Testis (tissue), 3 donors: ENCODE data around the gene RGS7. TPM values are rescaled to one million over a fixed set of nuclear protein-coding genes. Genes with fewer than 3 reads are reported as not detected.
"Not testable (repeated sequence)": the region's sequence is repeated elsewhere in the genome, so short reads cannot be mapped to it uniquely, and the experiment has no call there.

ENCODE experiments used
- DNase-seq: peaks from one replicate; pipeline ENCODE4 v3.0.0-alpha.2; 2019
- H3K27ac ChIP-seq, 2 donors: fragments of 200-600 bp; sonication (generic); one replicate each; pipeline ENCODE4 v1.5.1; 2019
- H3K27me3 ChIP-seq: fragments of 200-600 bp; sonication (generic); one replicate; pipeline ENCODE4 v1.5.1; 2019
- H3K36me3 ChIP-seq: fragments of 200-600 bp; sonication (generic); one replicate; pipeline ENCODE4 v1.5.1; 2017; ENCODE audit warnings: low read depth; ENCODE audit errors: missing control alignments
- H3K4me1 ChIP-seq: fragments of 200-600 bp; sonication (generic); one replicate; pipeline ENCODE4 v1.5.1; 2019
- H3K4me3 ChIP-seq, 2 donors: fragments of 200-600 bp; sonication (generic); one replicate each; pipeline ENCODE4 v1.5.1; 2017 to 2019
- H3K9me3 ChIP-seq: fragments of 200-600 bp; sonication (generic); one replicate; pipeline ENCODE4 v1.5.1; 2017
- POLR2A ChIP-seq: fragments of 450-650 bp; IDR thresholded peaks from one replicate; pipeline ENCODE4 v1.6.1; 2017; ENCODE audit warnings: antibody characterized with exemption, mild to moderate bottlenecking, moderate library complexity
- WGBS, 2 donors: methylation state at CpG; one replicate each; pipeline ENCODE4 v1.1.5; 2018; 5-methylcytosine and 5-hydroxymethylcytosine counted together
- intact Hi-C: fragments of 100-400 bp; cut with DNase I; formaldehyde crosslinking; loops from one replicate; pipeline ENCODE4 v1.15.1; 2023; ENCODE audit warnings: low total_unique reads
- polyA plus RNA-seq: library from polyadenylated mRNA; stranded (reverse); fragments of 350-450 nt; fragmentation: Illumina TruSeq; extraction: RNeasy Lipid Tissue Mini Kit (QIAGEN cat#74804); gene quantifications from one replicate; pipeline ENCODE4 v1.2.3, GENCODE V29; 2014; ENCODE audit warnings: low read depth, low replicate concordance; ENCODE audit not compliant: insufficient read depth
- total RNA-seq, 2 donors: library from RNA; depleted of rRNA; stranded (reverse); fragments of >200 nt; gene quantifications; one replicate each; pipeline ENCODE4 v1.2.3, GENCODE V29; 2016
- TF ChIP-seq, protein P1 (sequence below), 3 experiments: fragments of 450-650 bp in 2 of 3; fragments of 200-600 bp in 1 of 3; sonication (generic) in 1 of 3; IDR thresholded peaks; one replicate each; pipeline ENCODE4 v1.5.1; 2016 to 2019; ENCODE audit warnings: antibody characterized with exemption in 3 of 3, mild to moderate bottlenecking in 2 of 3, moderate library complexity in 1 of 3

RGS7 gene
- total and polyA plus RNA-seq, 3 donors from 2014 or later: 5.0 to 6.6 (median 5.4) TPM

DNA sequence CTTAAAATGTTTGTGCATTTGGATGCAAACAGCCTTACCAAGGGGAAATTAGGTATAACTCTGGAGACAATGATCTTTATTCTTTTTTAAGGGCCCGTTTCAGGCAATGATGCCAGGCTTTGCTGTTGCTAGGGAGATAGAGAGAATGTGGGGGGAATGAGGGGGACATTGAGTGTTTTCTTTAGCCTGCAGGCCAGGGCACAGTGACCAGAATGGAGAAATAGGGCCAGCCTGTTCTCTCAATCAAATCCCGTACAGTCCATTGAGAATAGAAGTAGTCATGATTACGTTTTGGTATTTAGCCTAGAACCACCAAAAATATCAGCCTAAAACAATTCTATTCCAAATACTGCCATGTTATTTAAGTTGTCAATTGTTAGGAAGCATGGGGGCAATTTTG lies 49.0 kb downstream of the RGS7 start:
- Histone ChIP-seq H3K4me3 (no peak overlapping the region), H3K9me3 (no peaks in the 10 kb centered on the region), H3K4me1 (no peaks in the 10 kb centered on the region), H3K27ac (no peak overlapping the region), H3K27me3 (no peaks in the 10 kb centered on the region), H3K36me3 (no peaks in the 10 kb centered on the region)
- DNase-seq: no peak
- WGBS, 2 donors: 87 to 93% methylated on average over 3 of the region's 3 CpGs
- intact Hi-C loops: no loop called here
- no peak for TF ChIP-seq POLR2A
- TF ChIP-seq, protein P1, sequence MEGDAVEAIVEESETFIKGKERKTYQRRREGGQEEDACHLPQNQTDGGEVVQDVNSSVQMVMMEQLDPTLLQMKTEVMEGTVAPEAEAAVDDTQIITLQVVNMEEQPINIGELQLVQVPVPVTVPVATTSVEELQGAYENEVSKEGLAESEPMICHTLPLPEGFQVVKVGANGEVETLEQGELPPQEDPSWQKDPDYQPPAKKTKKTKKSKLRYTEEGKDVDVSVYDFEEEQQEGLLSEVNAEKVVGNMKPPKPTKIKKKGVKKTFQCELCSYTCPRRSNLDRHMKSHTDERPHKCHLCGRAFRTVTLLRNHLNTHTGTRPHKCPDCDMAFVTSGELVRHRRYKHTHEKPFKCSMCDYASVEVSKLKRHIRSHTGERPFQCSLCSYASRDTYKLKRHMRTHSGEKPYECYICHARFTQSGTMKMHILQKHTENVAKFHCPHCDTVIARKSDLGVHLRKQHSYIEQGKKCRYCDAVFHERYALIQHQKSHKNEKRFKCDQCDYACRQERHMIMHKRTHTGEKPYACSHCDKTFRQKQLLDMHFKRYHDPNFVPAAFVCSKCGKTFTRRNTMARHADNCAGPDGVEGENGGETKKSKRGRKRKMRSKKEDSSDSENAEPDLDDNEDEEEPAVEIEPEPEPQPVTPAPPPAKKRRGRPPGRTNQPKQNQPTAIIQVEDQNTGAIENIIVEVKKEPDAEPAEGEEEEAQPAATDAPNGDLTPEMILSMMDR (IDR thresholded peaks at IDR 0.05): no peak

GRCh38 chr1:241306125-241306790 lies 50.7 kb downstream of the RGS7 start:
- TF ChIP-seq, protein P1 (IDR thresholded peaks at IDR 0.05): no peak
- TF ChIP-seq POLR2A: no peak
- 73 to 83% methylated on average over 12 of the region's 12 CpGs for WGBS, 2 donors
- intact Hi-C loops: no loop called here

GRCh38 chr1:241302024-241302423 lies 55.0 kb downstream of the RGS7 start:
- H3K27ac ChIP-seq, H3K27me3 ChIP-seq, H3K9me3 ChIP-seq, H3K4me1 ChIP-seq, H3K36me3 ChIP-seq, H3K4me3 ChIP-seq, intact Hi-C loops, DNase-seq: not testable (repeated sequence)
- 88 to 91% methylated on average over 11 of the region's 11 CpGs for WGBS, 2 donors

More at GRCh38 chr1:241306125-241306790, 50.7 kb downstream of the RGS7 start:
- H3K4me1 ChIP-seq: no peaks in the 10 kb centered on the region
- DNase-seq: no peak
- H3K36me3 ChIP-seq: no peaks in the 10 kb centered on the region
- H3K9me3 ChIP-seq: no peaks in the 10 kb centered on the region
- H3K27me3 ChIP-seq: no peaks in the 10 kb centered on the region
- no peak overlapping the region for H3K4me3 ChIP-seq
- H3K27ac ChIP-seq: no peak overlapping the region

DNA sequence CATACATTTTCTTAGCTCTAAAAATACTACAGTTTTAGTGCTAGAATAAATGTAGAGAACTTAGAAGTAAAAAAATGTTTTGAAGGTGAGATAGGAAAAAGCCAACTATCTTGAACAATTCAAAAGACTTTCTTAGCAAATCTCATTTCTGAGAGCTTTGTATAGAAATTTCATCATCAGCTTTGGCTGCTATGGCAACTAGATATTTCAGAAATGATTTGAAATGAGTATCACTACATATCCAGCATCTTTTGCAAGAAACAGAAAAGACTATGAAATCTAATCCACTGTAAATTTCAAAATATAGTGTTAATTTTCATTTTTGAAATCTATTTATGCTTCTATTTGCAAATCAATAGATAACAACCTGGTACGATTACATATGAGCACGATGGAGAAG lies 57.7 kb downstream of the RGS7 start:
- intact Hi-C loops: no loop called here
- Histone ChIP-seq H3K4me3 (no peak overlapping the region), H3K27ac (no peak overlapping the region), H3K9me3 (no peaks in the 10 kb centered on the region), H3K27me3 (no peaks in the 10 kb centered on the region), H3K36me3 (no peaks in the 10 kb centered on the region), H3K4me1 (no peaks in the 10 kb centered on the region)
- DNase-seq: no peak
- TF ChIP-seq, protein P1 (IDR thresholded peaks at IDR 0.05): no peak
- TF ChIP-seq POLR2A: no peak
- 83 to 85% methylated on average over 2 of the region's 2 CpGs for WGBS, 2 donors

DNA sequence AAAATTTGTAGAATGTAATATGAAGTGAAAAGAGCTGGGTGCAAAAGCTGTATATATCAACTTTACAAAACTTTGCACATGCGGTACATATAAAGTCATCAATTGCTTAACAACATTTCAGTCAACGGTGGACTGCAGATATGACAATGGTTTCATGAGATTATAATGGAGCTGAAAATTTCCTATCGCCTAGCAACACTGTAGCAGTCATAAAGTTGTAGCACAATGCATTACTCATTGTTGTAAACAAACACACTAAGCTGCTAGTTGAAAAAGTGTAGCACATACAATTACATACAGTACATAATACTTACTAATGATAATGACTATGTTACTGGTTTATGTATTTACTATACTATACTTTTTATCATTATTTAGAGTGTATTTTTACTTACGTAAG lies 64.0 kb downstream of the RGS7 start:
- Histone ChIP-seq H3K4me3 (no peak overlapping the region), H3K36me3 (no peaks in the 10 kb centered on the region), H3K27me3 (no peaks in the 10 kb centered on the region), H3K4me1 (no peaks in the 10 kb centered on the region), H3K9me3 (no peaks in the 10 kb centered on the region), H3K27ac (no peak overlapping the region)
- intact Hi-C loops: no loop called here
- TF ChIP-seq, protein P1 (IDR thresholded peaks at IDR 0.05): no peak
- no peak for TF ChIP-seq POLR2A
- WGBS, 2 donors: 85 to 94% methylated on average over 4 of the region's 4 CpGs
- DNase-seq: no peak

GRCh38 chr1:241291548-241291947 lies 65.5 kb downstream of the RGS7 start:
- DNase-seq, H3K9me3 ChIP-seq, H3K27me3 ChIP-seq, H3K4me3 ChIP-seq, H3K27ac ChIP-seq, H3K4me1 ChIP-seq, intact Hi-C loops, H3K36me3 ChIP-seq: not testable (repeated sequence)
- 90 to 94% methylated on average over 8 of the region's 8 CpGs for WGBS, 2 donors
